Fibroblast of skin of right biceps (primary cell): ENCODE data around the gene KHK.
"Not testable (repeated sequence)": the region's sequence is repeated elsewhere in the genome, so short reads cannot be mapped to it uniquely, and the experiment has no call there.

Source experiments
- DNase-seq: peaks from one replicate; pipeline ENCODE4 v3.0.0-alpha.2; 2013

Gene KHK

DNA sequence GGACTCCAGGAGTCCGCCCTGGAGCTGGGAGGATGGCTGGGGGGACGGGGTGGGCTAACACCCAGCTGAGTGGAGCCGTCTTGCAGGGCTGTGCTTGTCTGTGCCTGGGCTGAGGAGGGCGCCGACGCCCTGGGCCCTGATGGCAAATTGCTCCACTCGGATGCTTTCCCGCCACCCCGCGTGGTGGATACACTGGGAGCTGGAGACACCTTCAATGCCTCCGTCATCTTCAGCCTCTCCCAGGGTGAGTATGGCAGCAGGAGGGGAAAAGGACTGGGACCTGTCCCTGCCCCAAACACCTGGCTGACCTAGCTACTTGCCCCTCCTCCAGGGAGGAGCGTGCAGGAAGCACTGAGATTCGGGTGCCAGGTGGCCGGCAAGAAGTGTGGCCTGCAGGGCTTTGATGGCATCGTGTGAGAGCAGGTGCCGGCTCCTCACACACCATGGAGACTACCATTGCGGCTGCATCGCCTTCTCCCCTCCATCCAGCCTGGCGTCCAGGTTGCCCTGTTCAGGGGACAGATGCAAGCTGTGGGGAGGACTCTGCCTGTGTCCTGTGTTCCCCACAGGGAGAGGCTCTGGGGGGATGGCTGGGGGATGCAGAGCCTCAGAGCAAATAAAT, 12.9 kb downstream of the KHK start:
- DNase-seq: no peak

DNA sequence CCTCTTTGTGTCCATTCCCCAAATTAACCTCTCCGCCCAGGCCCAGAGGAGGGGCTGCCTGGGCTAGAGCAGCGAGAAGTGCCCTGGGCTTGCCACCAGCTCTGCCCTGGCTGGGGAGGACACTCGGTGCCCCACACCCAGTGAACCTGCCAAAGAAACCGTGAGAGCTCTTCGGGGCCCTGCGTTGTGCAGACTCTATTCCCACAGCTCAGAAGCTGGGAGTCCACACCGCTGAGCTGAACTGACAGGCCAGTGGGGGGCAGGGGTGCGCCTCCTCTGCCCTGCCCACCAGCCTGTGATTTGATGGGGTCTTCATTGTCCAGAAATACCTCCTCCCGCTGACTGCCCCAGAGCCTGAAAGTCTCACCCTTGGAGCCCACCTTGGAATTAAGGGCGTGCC, 13.5 kb downstream of the KHK start:
- DNase-seq: no peak

GRCh38 chr2:27102329-27102728, 15.8 kb downstream of the KHK start:
- no peak for DNase-seq

DNA sequence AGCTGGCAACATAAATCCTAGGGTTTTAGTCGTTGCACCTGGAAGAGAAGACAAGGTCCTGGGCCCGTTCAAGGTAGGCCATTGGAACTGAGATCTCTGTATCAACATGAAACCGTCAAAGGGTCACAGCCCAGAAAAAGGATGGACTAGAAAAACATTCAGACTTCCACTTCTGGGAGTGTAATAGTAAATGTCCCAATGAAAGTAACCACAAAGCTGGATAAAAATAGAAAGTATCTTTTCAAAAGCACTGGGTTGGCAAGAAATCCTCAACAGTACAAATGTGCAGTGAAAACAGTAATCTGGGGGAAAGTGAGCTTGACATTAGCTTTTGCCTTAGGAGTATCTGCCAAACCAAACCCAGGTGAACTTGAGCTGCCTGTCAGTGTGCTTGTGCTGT, 19.4 kb downstream of the KHK start:
- DNase-seq: no peak

DNA sequence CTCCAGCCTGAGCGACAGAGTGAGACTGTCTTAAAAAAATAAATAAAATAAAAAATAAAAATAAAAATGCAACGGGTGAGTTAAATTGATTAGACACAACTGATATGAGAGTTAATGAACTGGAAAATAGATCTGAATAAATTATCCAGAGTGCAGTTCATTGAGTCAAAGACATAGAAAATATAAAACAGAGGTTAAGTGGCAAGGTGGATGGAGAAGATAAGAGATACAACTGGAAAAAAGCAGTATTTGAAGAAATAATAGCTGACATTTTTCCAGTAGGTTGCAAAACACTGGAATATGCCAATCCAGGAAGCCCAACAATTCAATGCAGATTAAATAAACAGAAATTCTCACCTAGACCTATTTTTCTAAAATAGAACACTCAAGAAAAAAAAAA, 21.6 kb downstream of the KHK start:
- DNase-seq: no peak

- no peak for DNase-seq
Observed at GRCh38 chr2:27109083-27109482, 22.5 kb downstream of the KHK start.

DNA sequence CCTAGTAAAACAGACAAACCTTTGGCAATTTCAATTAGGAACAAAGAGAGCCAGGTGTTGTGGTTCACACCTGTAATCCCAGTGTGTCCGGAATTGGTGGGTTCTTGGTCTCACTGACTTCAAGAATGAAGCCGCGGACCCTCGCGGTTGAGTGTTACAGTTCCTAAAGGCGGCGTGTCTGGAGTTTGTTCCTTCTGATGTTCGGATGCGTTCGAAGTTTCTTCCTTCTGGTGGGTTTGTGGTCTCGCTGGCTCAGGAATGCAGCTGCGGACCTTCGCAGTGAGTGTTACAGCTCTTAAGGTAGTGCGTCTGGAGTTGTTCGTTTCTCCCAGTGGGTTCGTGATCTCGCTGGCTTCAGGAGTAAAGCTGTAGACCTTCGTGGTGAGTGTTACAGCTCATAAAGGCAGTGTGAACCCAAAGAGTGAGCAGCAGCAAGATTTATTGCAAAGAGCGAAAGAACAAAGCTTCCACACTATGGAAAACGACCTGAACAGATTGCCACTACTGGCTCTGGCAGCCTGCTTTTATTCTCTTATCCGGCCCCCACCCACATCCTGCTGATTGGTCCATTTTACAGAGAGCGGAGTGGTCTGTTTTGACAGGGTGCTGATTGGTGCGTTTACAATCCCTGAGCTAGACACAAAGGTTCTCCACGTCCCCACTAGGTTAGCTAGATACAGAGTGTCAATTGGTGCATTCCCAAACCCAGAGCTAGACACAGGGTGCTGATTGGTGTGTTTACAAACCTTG, 24.2 kb downstream of the KHK start:
- DNase-seq: not testable (repeated sequence)

- DNase-seq: not testable (repeated sequence)
Observed at GRCh38 chr2:27111392-27112078, 25.0 kb downstream of the KHK start.

- no peak for DNase-seq
Observed at GRCh38 chr2:27115519-27115918, 28.9 kb downstream of the KHK start.

GRCh38 chr2:27117995-27118524, 31.5 kb downstream of the KHK start:
- DNase-seq: no peak

DNA sequence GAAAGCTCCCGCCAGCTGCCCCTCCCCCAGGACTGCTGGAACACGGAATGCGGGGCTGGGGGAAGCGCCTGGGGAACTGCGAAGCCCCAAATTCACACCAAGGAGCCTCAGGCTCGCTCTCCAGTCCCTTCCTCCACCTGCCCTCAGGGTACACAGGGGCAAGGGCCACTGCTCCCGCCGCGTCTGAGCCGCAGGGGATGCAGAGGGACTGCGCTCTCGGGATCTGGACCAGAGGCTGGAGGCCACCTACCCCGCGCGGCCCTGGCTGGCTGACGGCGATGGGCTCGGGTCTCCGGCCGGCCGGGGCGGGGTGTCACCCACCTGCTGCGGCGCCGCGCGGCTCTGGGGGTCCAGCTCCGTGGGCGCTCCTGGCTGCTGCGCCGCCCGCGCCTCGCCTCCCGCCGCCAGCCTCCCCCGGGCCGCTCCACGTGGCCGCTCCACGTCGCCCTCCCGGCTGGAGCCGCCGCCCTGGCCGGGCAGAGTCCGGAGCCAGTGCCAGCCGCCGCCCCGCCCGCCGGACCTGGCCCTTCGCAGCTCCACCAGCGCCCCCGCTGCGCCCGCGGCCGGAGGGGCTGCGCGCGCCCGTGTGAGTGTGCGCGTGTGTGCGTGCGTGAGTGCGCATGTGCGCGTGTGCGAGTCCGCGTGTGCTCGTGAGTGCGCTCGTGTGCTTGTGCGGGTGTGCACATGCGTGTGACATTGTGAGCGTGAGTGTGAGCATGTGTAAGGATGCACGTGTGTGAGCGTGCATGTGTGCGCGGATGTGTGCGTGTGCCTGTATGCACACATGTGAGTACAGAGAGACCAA, 32.2 kb downstream of the KHK start, which contains the start of gene CGREF1:
Gene CGREF1 (minus strand): TSS at position 604 of the 805 bp plus-strand sequence. CDS start 14,762 bp downstream, outside the sequence.
- DNase-seq: peak; percentile 7

DNA sequence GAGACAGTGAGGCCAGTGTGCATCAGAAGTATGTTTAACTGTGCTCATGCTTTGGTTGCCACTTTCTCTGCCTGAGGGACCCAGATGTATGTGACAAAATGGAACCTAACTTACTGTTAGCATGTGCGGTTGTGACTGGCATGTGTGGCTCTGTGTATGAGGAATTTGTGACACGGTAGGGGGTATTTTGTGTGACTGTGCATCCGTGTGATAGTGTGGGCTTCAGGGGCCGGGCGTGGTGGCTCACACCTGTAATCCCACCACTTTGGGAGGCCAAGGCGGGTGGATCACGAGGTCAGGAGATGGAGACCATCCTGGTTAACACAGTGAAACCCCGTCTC, 32.7 kb downstream of the KHK start:
- DNase-seq: not testable (repeated sequence)

- DNase-seq: no peak
Observed at GRCh38 chr2:27121906-27122305, 35.3 kb downstream of the KHK start.

GRCh38 chr2:27122791-27123190, 36.2 kb downstream of the KHK start:
- DNase-seq: no peak

- DNase-seq: peak; percentile 7
Observed at GRCh38 chr2:27123302-27124150, 37.0 kb downstream of the KHK start, which contains the start of gene ABHD1. TSS of gene ABHD1 (plus strand) at chr2:27123815. CDS start at chr2:27123949, 134 bp downstream.

DNA sequence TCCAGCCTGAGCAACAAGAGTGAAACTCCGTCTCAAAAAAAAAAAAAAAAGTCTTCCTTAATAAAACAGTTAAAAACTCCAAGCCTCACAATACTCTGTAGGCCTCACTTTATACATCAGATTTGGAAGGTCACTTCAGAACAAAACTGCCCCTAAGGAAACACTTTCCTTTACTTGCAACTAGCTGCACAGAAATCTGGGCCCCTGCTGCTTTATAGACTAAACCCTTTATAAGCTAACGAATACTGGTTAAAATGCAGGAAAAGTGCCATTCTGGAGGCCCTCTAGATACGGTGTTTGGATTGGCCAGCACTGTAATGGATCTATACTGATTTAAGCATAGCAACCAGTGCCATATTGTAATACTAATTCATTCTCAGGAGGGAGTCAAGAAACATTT, 38.5 kb downstream of the KHK start:
- no peak for DNase-seq

GRCh38 chr2:27126252-27126710, 39.7 kb downstream of the KHK start:
- no peak for DNase-seq

GRCh38 chr2:27127883-27128667, 41.5 kb downstream of the KHK start:
- no peak for DNase-seq

DNA sequence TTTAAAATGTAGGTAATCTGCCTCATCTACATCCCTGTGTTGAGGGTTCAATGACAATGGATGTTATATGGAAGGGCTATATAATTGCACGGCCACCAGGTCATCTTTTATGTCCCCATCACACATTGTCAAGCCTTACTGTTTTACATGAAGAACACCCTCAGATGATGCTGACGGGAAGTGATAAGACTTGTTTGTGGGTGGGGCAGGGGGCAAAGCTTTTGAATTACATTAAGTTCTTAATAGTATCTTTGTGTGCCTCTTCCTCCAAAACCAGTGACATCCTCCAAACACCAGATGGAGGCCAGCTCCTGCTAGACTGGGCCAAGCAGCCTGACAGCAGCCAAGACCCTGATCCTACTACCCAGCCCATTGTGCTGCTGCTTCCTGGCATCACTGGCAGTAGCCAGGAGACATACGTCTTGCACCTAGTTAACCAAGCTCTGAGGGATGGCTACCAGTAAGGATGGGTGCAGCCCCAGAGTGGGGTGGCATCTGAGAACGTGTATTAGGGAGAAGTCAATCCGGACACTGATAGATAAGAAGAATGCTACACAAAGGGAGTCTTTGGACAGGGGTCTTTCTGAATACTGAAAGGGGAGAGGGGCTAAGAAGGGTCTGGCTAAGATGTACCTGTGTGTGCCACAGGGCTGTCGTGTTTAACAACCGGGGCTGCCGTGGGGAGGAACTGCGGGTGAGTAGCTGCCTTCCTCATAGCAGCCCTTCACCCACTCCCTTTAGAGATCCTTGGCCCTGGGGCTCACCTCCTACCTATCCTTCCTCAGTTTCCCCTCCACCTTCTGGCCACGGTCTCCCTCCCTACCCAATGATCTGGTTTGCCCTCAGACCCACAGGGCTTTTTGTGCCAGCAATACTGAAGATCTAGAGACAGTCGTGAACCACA, 42.3 kb downstream of the KHK start:
- DNase-seq: no peak

DNA sequence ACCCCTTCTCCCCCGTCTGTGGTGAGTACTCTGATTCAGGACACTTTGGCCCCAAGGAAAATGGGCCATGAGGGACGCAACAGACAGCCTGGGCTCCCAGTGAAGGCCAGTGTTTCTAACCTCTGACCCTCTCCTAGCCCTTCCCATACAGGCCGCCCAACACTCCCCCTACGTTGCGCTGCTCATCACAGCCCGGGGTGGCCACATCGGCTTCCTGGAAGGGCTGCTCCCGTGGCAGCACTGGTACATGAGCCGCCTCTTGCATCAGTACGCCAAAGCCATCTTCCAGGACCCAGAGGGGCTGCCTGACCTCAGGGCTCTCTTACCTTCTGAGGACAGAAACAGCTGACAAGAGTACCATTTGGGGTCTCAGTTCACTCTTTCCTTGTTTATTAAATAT, 43.8 kb downstream of the KHK start:
- DNase-seq: no peak
